ENCODE measurements around the gene RAB3IP.
"Not testable (repeated sequence)": the region's sequence is repeated elsewhere in the genome, so short reads cannot be mapped to it uniquely, and the experiment has no call there.

RAB3IP gene

DNA sequence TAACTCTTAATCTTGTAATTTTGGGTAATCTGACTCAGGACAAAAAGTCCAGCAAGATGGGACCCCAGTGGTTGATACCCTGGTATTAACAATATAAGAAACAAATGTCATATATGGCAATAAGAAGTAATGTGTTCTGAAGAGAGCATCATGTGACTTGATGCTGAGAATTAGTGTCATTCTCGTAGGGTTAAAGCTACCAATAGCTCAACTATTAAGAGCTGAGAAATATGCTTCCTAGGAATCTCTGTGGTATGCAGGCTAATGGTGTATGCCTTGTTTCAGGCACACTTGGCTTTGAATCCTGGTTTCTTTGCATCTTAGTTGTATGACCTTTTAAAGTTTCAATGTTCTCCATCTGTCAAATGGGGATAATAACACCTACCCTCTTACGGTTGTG lies 95.5 kb downstream of the RAB3IP start:
- FAIRE-seq (no peak), DNase-seq (ENCODE audit: insufficient read length, low spot score) (no peak)

DNA sequence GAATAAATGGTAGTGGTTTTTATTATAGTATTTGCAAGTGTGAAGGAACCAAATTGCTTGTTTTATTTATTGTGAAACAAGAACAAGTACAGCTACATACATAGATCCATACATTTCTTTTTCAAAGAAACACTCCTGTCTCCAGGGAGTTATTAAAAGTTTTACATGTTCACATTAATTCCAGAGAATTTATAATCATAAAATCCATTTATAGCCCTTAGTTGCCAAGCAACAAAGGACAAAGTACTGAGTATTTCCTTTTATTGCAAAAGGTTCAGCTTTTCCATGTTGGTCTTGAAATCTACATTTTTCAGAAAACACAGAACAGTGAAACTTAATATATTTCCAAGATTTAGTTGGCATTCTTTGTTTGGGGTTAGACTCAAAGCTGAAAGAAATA lies 95.9 kb downstream of the RAB3IP start:
- no peak for FAIRE-seq
- DNase-seq (ENCODE audit: insufficient read length, low spot score): no peak

DNA sequence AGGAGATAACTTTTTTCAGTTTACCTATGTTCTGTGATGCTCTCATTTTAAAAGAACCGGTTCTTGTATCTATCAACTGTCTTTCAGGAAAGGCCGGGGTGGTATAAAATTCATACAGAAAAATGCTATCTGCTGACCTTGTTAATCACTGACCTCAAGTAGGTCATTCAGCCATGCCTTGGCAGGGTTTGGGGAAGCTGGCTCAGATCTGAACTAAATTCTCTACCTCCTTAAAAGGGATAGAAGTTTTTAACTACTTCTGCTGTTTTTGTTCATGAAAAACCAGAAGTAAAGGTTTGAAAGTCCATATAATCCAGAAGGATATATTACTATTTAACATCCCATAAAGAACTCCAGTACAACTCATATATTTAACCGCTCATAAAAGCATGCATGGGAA lies 96.4 kb downstream of the RAB3IP start:
- no peak for DNase-seq (ENCODE audit: insufficient read length, low spot score)
- no peak for FAIRE-seq

DNA sequence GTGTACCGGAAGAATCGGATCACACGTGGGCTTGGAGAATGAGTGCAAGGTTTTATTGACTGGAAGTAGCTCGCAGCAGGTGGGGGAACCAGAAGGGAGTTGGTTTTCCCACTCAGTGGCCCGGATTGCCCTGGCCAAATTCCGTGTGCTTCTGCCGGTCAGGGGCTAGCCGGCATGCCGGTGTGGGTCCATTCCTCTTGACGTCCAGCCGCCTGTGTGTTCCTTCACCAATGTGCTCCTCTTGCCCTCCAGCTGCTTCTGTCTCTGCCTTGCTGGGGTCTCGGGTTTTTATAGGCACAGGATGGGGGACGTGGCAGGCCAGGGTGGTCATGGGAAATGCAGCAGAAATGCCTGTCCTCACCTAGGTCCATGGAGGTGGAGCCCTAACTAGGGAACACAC lies 97.4 kb downstream of the RAB3IP start:
- DNase-seq (ENCODE audit: insufficient read length, low spot score) (no peak), FAIRE-seq (no peak)

DNA sequence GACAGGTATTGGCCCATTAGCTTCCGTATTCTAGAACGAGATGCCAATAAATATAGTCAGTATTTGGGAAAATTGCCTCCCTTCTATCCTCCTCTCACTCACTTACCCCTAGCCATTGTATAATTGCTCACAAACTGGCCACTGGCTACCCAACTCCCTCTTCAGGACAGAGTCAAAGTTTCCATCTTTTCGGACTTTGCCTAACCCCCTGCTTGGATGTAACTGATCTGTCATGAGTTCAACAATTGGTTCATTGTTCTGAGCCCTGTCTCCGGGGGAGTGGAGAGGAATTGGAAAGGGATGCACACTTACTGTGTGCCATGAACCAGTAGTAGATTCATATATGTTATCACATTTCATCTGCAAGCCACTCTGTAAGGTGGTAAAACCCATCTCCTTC lies 98.5 kb downstream of the RAB3IP start:
- no peak for FAIRE-seq
- no peak for DNase-seq (ENCODE audit: insufficient read length, low spot score)

DNA sequence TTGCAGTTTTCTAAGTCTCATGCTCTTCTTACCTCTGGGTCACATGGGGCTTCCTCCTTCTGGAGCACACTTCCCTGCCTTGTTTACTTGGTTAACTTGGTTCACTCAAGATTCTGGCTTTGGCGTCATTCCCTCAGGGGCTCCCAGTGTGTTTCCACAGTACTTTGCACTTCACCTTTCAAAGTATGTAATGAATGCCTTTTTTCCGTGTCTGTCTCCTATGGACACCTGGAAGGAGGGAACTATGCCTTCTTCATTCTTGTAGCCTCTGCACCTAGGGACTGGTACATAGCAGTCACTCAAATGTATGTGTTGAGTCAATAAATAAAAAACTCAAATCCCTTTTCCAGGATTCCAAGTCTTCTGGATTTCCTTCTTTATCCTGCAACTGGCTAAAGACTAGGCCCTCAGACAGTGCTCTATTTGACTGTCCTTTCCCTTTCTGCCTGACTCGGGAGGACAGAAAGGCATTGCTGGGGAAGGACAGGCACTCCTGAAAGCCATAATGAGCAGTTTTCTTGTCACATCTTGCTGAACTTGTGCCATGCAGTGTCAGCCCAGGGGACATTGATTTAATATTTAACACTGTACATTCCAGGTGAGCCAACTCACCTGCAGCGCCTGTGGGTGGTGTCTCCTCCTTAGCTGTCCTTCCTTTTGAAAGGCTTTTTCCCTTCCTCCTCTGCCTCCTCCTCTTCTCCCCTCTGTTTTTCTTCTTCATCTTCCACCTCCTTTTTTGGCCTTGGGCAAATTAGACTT lies 99.2 kb downstream of the RAB3IP start:
- no peak for FAIRE-seq
- DNase-seq (ENCODE audit: insufficient read length, low spot score): no peak

DNA sequence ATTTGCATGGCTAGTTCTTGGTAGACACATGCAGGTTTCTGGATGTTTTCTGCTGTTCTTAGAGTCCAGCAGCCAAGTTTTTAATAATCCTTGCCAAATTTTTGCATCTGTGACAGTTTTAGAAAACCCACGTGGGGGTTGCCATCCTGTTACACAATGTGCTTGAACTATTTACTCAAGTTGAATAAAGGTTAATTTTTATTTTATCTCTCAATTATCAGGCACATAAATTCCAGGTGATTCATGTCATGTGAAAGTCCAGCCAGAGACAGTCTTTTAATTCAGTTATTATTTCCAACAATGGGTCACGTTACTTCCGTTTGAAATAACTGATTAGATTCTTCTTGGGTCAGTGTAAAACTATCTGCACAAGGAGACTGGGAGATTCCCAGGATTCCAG lies 102.1 kb downstream of the RAB3IP start:
- FAIRE-seq (no peak), DNase-seq (ENCODE audit: insufficient read length, low spot score) (no peak)

DNA sequence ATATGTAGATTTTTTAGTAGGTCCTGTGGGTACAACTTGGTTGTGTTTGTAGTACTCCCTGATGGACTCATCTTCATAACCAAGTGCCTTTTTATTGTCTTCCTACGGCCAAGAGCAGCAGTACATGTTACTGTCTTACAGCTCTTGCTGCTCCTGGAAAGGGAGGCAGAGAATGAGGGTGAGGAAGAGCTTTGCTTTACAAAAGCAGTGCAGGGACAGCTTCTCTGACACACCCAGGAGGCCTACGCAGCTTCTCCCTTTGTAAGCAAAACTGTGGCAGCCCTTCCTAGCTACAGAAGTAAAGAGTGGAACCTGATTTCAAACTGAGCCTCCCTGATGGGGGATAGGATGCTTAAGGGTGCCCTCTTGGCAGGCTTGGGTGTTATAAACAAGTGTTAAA lies 104.9 kb downstream of the RAB3IP start:
- no peak for DNase-seq (ENCODE audit: insufficient read length, low spot score)
- no peak for FAIRE-seq

DNA sequence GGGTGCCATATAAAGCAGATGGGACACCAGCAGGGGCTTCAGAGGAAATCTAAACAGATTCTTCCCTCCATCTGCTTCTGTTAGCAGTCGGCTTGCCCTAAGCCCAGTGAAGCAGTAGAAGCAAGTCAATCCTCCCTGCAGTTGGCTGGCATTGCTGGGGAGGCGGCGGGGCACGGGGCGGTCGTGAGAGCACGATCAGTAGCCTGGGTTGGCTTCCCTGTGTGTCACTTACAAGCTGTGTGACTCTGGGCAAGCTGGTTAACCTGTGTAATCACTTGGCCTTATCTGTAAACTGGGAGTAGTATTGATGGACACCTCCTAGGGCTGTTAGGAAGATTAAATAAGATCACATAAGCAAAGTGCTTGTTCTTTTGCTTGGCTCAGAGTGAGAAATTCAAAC lies 105.8 kb downstream of the RAB3IP start:
- DNase-seq (ENCODE audit: insufficient read length, low spot score) (no peak), FAIRE-seq (no peak)

DNA sequence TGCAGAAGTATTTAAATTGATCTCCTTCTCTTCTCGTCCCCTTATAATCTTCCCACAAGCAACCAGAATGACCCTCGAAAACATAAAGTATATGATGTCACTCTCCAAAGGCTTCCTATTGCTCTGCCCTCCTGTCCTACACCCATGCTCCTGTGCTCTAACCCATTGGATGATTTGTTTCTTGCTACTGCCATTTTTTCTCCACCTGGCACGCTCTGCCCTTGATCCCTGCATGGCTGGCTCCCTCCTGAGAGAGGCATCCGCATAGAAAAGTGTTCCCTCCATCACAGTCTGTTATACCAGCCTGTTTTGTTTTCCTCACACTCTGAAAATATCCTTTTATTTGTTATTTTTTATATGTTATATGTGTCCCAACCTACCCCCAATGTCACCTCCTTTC lies 106.2 kb downstream of the RAB3IP start:
- DNase-seq (ENCODE audit: insufficient read length, low spot score) (no peak), FAIRE-seq (no peak)

DNA sequence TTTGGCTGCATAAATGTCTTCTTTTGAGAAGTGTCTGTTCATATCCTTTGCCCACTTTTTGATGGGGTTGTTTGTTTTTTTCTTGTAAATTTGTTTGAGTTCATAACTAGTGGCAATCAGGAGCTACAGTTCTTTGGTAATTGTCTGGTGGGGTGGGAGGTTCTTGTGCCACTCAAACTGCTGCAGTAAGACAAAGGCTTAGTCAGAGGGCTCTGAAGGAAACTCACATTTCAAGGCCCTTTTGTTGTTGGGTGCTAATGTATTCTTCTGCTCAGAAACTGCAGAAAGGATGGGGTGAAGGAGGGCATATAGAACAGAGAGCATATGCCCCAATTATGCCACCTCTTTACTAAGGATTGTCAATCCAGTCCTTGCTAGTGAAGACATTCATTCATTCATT lies 108.3 kb downstream of the RAB3IP start:
- DNase-seq (ENCODE audit: insufficient read length, low spot score): no peak
- FAIRE-seq: no peak

DNA sequence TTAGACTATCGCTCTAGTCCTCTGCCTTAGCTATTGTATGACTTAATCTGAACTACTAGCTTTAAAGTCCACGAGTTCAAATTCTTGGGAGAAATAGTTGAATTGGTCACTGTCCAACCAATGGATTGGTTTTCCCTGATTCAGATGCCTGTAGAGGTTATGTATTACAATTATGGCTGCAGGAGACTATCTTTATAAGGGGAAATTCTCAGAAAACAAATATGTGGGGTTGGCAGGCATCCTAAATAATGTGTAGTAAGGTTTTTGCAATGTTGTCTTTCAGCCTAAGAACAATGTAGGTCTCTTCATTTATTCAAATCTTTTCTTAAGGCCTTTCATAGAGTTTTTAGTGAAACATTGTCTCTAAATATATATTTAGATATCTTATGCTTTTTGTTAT lies 113.3 kb downstream of the RAB3IP start:
- DNase-seq (ENCODE audit: insufficient read length, low spot score) (no peak), FAIRE-seq (no peak)

DNA sequence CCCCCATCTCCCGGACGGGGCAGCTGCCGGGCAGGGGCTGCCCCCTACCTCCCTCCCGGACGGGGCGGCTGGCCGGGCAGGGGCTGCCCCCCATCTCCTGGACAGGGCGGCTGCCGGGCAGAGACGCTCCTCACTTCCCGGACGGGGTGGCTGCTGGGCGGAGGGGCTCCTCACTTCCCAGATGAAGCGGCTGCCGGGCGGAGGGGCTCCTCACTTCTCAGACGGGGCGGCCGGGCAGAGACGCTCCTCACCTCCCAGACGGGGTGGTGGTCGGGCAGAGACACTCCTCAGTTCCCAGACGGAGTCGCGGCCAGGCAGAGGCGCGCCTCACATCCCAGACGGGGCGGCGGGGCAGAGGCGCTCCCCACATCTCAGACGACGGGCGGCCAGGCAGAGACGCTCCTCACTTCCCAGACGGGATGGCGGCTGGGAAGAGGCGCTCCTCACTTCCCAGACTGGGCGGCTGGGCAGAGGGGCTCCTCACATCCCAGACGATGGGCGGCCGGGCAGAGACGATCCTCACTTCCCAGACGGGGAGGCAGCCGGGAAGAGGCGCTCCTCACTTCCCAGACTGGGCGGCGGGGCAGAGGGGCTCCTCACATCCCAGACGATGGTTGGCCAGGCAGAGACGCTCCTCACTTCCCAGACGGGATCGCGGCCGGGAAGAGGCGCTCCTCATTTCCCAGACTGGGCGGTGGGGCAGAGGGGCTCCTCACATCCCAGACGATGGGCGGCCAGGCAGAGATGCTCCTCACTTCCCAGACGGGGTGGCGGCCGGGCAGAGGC lies 114.7 kb downstream of the RAB3IP start:
- FAIRE-seq; DNase-seq (ENCODE audit: insufficient read length, low spot score): not testable (repeated sequence)

DNA sequence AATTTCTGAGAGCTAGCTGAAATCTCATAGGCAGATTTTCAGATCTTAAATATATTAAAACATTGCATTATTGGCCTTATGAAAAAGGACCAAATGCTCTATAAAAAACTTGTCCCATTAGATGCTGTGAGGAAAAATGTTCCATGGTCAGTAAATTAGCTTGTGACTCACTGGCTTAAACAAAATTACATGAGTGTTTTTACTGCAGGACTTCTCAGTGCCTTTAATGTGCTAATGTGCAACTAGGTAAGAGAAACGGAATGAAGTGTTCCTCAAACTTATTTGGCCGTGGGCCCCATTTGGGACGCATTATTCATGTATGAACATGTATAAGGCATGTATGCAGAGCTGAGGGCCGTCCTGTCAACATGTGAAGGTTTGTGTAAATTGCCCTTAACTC lies 128.0 kb downstream of the RAB3IP start:
- no peak for FAIRE-seq

DNA sequence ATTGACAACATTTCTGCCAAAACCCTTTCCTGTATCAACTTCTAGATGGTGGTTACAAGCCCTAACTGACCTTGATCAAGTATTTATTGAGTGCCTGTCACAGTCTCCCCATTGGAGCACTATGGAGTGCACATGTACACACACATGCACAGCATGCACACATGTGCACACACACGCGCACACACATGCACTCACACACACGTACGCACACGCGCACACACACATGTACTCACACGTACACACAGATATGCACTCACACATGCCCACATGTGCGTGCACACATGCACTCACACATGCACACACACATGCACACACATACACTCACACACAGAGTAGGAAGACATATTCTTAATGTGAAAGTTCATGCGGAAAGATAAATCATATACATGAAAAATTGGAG lies 130.0 kb downstream of the RAB3IP start:
- no peak for DNase-seq (ENCODE audit: insufficient read length, low spot score)
- no peak for FAIRE-seq

More for the DNA sequence above, 128.0 kb downstream of the RAB3IP start:
- DNase-seq (ENCODE audit: insufficient read length, low spot score): no peak

DNA sequence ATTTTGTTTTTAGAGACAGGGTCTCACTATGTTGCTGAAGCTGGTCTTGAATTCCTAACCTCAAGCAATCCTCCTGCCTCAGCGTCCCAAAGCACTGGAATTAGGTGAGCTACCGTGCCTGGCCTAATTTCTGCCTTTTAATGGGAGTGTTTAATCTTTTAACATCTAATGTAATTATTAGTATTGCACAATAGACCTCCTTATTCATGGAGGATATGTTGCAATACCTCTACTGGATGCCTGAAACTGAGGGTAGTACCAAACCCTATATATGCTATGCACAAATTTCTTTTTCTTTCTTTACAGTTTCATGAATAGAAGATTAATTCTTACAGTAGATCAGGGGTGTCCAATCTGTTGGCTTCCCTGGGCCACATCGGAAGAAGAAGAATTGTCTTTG lies 134.1 kb downstream of the RAB3IP start:
- FAIRE-seq (no peak), DNase-seq (ENCODE audit: insufficient read length, low spot score) (no peak)
